NCI-H524 treated with DMSO at 0.1 percent for 48 hours (cell line): Measurements from ENCODE around the gene CFAP74.
"Not testable (repeated sequence)": the region's sequence is repeated elsewhere in the genome, so short reads cannot be mapped to it uniquely, and the experiment has no call there.

Experiments
- DNase-seq: peaks from one replicate; lab custom pipeline; 2025; lab: John Stamatoyannopoulos, UW

CFAP74 gene

GRCh38 chr1:1893997-1894353 lies 109.6 kb downstream of the CFAP74 start:
- no peak for DNase-seq

- no peak for DNase-seq
Measured at GRCh38 chr1:1893291-1893985, 110.1 kb downstream of the CFAP74 start.

GRCh38 chr1:1892763-1893120 lies 110.8 kb downstream of the CFAP74 start:
- DNase-seq = no peak

GRCh38 chr1:1892079-1892762 lies 111.4 kb downstream of the CFAP74 start:
- no peak for DNase-seq

GRCh38 chr1:1891349-1892078 lies 112.1 kb downstream of the CFAP74 start:
- no peak for DNase-seq

DNA sequence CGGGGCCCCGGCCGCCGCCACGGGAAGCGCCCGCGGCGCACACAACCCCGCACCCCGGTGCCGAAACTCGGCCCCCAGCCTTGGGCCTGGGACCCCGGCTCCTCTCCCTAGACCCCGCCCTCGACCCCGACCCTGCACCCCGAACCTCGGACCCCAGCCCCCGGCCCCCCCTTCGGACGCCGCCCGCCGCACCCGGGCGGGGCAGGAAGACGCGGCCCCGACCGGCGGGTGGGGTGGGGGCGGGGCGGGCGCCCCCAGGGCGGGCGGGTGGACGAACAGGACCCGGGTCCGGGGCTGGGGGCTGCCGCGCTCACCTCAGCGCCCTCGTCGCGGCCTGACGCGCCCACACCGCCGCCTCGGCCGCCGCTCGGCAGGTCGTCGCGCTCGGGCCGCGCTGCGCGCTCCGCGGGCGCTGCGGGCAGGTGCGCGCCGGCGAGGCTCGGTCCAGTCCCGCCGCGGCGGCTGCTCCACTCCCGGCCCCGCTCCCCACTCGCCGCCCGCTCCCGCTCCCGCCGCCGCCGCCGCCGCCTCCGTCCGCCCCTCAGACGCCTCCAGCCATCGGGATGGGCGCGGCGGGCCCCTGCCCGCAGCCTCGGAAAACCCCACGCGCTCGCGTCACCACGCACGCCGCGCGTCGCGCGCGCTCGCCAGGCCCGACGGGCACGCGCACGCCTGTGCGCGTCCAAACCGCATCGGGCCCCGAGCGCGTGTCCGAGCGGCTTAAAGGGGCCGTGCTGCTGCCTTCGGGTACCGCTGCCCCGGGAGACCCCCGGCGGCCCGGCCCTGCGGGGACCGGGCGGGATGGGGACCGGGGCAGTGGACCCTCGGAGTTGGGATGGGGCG lies 112.9 kb downstream of the CFAP74 start, which contains the start of gene GNB1:
Gene GNB1, minus strand, starts transcription at position 582 of the 843 bp plus-strand sequence. CDS start 65,634 bp downstream, outside the sequence.
- no peak for DNase-seq

- DNase-seq = no peak
Measured at GRCh38 chr1:1889847-1890505, 113.6 kb downstream of the CFAP74 start.

GRCh38 chr1:1889090-1889750 lies 114.4 kb downstream of the CFAP74 start:
- no peak for DNase-seq

DNA sequence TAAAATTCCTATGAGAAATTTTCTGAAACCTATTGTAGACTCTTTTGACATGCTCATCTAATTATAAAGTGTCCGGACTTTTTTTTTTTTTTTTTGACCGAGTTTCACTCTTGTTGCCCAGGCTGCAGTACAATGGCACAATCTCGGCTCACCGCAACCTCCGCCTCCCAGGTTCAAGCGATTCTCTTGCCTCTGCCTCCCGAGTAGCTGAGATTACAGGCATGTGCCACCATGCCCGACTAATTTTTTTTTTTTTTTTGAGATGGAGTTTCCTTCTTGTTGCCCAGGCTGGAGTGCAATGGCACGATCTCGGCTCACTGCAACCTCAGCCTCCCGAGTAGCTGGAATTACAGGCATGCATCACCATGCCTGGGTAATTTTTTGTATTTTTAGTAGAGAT lies 119.7 kb downstream of the CFAP74 start:
- not testable (repeated sequence) for DNase-seq

DNA sequence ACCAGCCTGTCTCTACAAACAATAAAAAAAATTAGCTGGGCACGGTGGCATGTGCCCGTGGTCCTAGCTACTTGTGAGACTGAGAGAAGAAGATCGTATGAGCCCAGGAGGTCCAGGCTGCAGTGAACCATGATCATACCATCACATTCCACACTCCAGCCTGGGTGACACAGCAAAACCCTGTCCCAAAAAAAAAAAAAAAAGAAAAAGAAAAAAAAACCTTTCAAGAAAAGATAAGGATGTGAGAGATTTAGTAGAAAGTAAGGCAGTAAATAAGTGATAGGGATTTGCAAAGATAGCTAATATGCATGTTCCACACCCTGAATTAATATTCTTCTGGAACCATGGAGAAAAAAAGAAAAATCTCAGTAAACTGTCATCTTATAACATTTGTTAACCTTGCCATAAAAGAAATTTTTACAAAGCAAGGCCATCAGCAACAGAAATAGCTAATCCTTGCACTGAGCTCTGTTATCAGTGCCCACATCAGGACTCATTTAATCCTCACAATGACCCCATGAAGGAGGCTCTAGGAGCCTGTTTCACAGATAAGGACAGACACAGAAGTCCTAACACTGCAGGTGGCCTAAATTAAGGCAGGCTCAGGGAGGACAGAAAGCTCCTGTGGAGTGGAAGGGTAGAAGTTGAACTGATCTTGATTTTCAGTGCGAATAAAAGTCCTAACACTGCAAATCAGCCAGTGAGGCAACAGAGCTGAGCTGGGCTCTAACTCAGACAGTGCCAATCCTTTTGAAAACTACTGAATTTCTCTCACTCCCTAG lies 120.3 kb downstream of the CFAP74 start:
- no peak for DNase-seq

GRCh38 chr1:1881727-1882126 lies 121.9 kb downstream of the CFAP74 start:
- no peak for DNase-seq

- DNase-seq = no peak
Measured at GRCh38 chr1:1880617-1881312, 122.8 kb downstream of the CFAP74 start.

GRCh38 chr1:1879942-1880341 lies 123.6 kb downstream of the CFAP74 start:
- DNase-seq = no peak

GRCh38 chr1:1877865-1878436 lies 125.6 kb downstream of the CFAP74 start:
- no peak for DNase-seq

- DNase-seq = no peak
Measured at GRCh38 chr1:1876335-1876930, 127.2 kb downstream of the CFAP74 start.

DNA sequence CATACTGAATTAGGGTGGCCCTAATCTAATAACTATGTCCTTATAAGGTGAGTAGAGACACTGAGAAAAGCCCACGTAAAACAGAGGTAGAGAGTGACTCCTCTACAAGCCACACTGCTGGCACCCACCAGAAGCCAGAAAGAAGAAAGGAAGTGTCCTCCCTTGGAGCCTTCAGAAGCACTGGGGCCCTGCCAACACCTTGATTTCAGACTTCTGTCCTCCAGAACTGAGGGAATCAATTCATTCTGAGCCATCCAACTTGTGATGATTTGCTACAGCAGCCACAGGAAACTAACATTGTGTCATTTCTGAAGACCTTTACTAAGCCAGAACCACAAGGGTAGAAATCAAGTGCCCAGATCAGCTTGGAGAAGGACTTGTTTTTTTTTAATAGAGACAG lies 127.7 kb downstream of the CFAP74 start:
- no peak for DNase-seq

GRCh38 chr1:1874901-1875300 lies 128.7 kb downstream of the CFAP74 start:
- DNase-seq = no peak

DNA sequence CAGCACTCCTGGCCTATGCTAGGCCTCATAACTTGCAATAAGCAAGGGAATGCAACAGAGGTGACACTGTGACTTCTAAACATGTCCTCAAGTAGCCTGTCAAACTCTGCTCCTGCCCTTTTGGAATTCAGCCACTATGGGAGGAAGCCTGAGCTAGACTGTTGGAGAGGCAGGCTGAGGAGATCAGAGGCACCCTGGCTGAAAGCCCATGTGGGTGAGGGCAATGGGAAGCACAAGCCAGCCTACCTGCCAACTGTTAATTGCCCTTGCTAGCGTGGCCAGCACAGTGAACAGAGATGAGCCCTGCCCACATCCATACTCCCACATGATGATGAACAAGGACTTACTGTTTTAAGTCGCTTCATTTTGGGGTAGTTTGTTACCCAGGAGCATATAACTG lies 130.4 kb downstream of the CFAP74 start:
- no peak for DNase-seq
